Measurements from ENCODE around the gene HOXA5. TPM values are rescaled to one million over a fixed set of nuclear protein-coding genes. Genes with fewer than 3 reads are reported as not detected.

The HOXA5 gene
- polyA plus RNA-seq, 1 donor: 19.1 TPM

GRCh38 chr7:27107391-27108381, 35.8 kb downstream of the HOXA5 start:
- DNase-seq (ENCODE audit: low read depth): no peak

GRCh38 chr7:27106901-27107240, 36.6 kb downstream of the HOXA5 start:
- no peak for DNase-seq (ENCODE audit: low read depth)

DNA sequence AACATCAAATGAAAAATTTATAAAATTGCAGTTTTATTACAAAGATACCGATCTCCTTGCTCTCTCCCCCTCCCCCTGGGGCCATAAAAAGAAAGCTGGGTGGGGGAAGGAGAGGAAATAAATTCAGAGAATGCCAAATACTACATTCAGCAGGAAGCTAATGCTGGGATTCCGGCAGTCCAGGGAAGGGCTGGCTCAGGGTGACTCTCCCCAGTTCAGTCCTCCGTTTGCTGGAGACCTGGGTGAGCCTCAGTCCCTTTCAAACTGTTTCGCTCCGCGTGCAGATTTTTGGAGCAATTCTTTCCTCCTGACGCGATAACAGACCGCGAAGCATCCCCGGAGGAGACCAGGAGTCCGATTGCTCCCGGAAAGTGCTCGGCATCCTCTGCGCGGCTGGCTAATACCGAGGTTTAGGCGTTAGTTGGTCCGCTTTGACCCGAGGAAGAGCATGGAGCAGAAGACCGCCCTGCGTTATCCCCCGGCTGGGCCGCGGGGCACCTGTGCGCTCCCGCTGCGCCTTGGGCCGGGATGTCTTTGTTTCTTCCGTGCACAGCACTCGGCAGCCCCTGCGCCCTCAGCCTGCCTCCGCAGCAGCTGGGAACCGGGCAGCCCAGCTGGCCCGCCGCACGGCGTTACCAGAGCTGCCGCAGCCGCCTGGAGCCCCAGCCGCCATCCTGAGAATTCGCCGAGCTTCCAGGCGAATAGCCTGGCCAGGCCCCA, 37.1 kb downstream of the HOXA5 start:
- no peak for DNase-seq (ENCODE audit: low read depth)

GRCh38 chr7:27105301-27106031, 38.0 kb downstream of the HOXA5 start:
- no peak for DNase-seq (ENCODE audit: low read depth)

- DNase-seq (ENCODE audit: low read depth): no peak
Observed at GRCh38 chr7:27104341-27105058, 39.0 kb downstream of the HOXA5 start.

DNA sequence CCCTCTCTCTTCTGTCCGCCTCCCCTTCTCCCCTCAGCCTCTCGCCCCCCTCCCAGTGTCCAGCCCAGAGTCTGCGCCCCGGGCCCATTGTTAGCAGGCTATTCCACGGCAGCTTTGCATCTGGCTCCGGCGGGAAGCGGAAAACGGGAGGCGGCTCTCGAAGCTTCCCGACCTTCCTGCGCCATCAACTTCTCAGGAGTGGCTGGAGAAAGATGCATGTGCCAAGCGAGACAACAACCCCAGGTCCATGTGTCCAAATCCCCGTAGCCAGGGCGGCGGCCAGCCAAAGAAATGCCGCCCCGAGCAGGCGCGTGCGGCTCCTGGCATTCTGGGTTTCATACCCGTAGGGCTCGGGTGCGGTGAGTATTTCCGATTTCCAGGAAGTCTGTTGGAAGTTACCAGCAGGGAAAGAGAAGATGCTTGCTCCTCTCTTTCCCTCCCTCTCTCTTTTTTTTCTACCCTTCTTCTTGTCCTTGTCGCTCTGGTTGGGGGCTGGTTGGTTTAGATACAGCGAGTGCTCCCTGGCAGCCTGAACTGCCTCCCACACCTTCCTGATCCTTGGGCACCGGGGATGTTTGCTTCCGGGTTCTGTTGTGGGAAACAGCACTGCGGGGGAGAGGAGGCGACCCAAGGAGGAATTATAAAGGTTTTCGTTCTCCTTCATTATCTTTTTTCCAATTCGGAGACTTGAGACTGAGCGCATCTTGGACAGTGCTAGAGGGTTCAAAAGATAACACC, 39.8 kb downstream of the HOXA5 start:
- no peak for DNase-seq (ENCODE audit: low read depth)

- DNase-seq (ENCODE audit: low read depth): no peak
Observed at GRCh38 chr7:27102581-27103442, 40.7 kb downstream of the HOXA5 start, which contains the start of gene HOXA2. TSS of gene HOXA2 (minus strand) at chr7:27102683. CDS start at chr7:27102500, 183 bp downstream.

- no peak for DNase-seq (ENCODE audit: low read depth)
Observed at GRCh38 chr7:27101957-27102580, 41.4 kb downstream of the HOXA5 start.

DNA sequence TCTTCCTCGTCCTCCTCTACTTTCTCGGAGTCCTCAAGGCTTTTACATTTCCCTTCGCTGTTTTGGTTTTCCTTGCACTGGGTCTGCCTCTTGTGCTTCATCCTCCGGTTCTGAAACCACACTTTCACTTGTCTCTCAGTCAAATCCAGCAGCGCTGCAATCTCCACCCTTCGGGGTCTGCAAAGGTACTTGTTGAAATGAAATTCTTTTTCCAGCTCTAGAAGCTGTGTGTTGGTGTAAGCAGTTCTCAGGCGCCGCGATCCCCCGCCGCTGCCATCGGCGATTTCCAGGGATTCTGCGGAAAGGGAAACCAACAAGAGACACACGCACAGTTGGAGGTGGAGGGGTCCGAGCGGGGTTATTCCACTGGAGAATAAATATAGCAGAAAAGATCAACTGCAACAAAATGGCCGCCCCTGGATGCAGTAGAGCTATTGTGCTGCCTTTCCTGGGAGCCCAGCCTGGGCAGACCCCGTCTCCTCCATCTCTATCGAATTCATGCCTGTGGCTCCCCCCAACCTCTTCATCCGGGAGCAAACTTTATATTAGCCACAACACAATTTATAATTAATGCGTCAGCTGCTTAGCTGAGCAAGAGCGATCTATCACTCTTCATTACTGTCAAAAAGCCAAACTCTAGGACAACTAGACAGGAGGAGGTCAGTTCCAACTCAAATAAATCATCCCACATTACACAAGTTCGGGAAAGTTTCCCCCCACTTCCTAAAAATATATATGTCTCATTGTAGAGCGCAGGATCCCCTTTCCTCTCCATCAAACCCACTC, 42.1 kb downstream of the HOXA5 start:
- no peak for DNase-seq (ENCODE audit: low read depth)

- DNase-seq (ENCODE audit: low read depth): no peak
Observed at GRCh38 chr7:27100694-27101170, 42.7 kb downstream of the HOXA5 start.

DNA sequence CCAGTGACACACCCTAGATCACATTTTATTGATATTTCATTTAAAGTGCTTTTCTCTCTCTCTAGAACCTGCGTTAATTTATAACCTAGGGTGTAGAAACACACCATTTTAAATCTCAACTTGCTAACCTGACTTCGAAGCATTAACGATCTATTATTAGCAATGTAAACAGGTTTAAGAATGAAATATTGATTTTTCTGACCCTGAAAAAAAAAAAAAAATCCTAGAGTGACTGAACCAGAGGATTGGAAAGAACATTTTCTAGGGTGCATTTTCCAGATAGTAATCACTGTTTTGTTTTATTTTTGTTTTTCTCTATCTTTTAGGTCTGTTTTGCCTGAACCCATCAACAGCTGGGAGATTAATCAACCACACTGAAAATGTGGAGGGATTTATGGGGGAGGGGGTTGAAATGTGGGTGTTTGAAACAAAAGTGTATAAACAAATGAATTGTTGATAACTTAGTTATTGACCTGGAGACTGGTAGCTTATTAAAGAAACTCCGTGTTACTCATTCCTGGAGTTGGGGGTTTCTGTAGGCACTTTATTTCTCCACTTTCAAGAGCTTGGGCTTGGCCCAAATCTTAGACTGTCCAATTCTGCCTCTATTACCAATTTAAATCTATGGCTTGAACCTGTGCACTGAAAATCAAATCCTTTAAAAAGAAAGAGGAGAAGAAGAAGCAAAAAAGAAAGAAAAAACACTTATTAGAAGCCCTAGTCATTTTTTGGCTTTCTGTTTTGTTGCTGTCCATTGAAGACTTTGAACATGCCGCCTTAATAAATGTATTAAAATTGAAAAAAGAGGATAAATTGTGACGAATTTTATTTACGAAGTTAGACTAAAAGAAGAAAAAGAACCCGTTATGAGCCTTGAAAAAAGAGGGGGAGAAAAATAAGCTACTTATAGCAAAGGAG, 43.8 kb downstream of the HOXA5 start:
- DNase-seq (ENCODE audit: low read depth): no peak

DNA sequence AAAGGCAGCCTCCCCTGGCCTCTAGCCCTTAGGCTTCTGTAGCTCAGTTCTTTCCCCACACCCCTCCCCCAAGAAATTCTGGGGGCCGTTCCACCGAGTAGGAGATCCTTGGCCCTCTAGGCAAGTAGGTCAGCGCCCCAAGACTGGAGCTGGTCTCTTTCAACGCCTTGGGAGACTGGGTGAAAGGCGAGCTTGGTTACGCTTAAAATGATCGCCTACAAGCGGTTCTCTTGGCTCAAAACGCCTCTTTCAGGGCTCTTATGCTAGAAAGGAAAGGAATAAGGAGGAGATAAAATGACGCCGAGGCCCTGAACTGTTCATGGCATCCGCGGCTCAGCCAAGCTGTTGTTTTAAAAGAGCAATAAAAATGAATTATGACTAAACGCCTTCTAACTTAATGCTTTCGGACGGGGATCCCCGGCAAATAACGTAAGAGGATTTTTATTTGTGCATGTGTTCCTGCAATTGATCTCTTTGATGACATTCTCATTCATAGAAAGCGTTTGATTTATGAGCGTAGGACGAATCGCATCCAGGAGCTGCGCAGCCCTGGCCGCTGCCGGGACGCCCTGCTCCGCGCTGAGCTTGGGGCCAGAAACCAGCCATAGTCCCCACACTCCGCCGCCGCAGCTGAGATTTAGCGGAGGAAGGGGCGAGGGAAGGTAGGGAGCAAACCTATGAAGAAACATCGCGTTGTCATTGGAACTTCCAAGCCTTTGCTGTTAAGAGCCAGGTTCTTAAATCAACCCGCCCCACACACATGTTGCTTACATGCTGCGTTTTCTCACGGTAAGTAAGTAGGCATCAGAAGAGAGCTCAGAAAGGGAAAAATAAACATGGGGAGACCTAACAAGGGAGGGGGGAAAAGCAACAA, 44.7 kb downstream of the HOXA5 start:
- DNase-seq (ENCODE audit: low read depth): no peak

DNA sequence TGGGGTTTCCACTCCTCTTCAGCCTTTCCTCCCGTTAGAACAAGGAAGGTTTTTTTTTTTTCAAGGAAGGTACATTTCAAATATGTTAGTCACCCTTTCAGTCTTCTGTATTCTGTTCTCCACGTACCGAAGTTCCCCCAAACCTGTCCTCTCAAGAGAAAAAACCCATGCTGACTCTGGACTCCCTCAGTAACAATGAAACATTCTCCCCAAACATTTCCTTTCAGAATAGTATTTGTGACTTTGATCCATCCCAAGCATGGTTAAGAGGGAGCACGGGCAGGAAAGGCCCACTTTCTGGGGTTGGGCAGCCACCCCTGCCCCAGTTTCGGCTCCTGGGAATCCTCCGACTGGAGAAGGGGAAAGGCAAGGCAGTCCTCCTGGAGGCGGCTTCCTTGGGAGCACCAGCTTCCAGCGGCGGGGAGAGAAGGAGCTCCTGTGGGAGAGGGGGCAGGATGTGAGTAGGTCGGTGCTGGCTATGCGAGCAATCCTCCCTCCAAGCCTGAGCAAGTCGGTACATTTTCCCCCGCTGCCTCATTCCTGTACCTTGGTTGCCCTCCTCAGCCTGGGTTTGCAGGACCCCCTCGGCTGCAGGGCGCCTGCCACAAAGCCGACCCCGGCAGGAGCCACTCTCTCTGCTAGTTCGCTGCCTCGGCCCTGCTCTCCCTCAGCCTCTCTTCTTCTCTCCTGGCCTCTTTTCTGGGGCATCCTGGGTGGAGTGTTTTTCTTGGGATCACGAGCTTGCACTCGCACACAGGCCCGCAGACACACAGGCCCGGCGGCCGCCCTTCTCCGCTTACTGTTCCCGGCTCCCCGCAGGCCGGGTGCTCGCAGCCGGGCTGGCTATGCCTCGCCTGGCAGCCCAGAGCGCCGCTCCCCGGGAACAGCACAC, 45.5 kb downstream of the HOXA5 start:
- DNase-seq (ENCODE audit: low read depth): no peak

DNA sequence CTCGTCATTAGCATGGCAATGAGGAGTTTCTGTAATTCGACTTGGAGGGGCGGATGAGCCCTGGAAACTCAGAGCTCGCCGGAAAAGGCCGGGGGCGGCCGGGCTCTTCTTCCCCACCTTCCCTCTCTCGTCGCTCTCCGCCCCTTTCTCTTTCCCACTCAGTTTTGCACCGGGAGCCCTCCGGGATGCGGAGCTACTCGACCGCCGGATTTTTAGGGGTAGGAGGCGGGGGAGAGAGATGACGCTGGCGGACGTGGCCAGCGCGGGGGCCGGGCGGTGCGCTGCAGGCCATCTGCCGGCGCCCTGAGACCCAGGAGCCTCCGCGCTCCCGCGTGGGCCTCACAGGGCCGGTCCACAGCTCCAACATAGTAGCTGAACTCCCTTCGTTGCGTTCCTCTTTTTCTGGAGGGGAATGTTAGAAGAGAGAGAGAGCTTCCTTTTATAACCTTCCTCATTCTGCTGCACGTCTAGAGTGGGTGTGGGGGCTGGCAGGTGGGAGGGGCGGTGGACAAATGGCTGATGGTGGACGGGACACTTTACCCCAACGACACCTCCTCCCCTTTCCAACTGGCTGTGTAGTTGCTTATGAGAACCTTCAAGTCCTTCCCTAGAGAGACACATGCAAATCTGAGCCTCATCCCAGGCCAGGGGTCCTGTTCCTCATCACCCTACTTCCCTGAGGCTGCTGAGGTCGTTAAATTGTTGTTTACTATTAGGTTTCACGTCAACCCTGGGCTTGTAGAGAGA, 46.5 kb downstream of the HOXA5 start:
- no peak for DNase-seq (ENCODE audit: low read depth)
